Kidney (tissue), 14 donors: ENCODE data around the gene NR6A1. TPM values are rescaled to one million over a fixed set of nuclear protein-coding genes. Genes with fewer than 3 reads are reported as not detected.

Source experiments
- DNase-seq, 5 donors: peaks; one replicate each; pipeline ENCODE4 v3.0.0-alpha.2; 2013 to 2020
- FAIRE-seq: peaks from 2 replicates; lab custom pipeline; 2012; peaks lifted over from hg19 to GRCh38; lab: Jason Lieb, UNC
- H3K27ac ChIP-seq, 2 donors: one replicate each; pipeline ENCODE4 v1.7.0; 2013; ENCODE audit warnings: low read depth in 2 of 2, low read length in 2 of 2, inconsistent platforms in 1 of 2
- H3K27me3 ChIP-seq: one replicate; pipeline ENCODE4 v1.7.1; 2013; ENCODE audit warnings: low read length, inconsistent platforms; ENCODE audit not compliant: control insufficient read depth, insufficient read depth
- H3K36me3 ChIP-seq, 3 donors: one replicate each; pipeline versions ENCODE4 v1.7.0 to v1.7.1; 2013; ENCODE audit warnings: low read length in 3 of 3, control low read depth in 1 of 3, inconsistent platforms in 1 of 3; ENCODE audit not compliant: insufficient read depth in 3 of 3, control insufficient read depth in 2 of 3
- H3K4me1 ChIP-seq, 3 donors: one replicate each; pipeline versions ENCODE4 v1.7.0 to v1.7.1; 2013; ENCODE audit warnings: low read length in 3 of 3, inconsistent platforms in 1 of 3, low read depth in 1 of 3; ENCODE audit not compliant: control insufficient read depth in 2 of 3, insufficient read depth in 2 of 3
- H3K4me3 ChIP-seq, 3 donors: one replicate each; pipeline versions ENCODE4 v1.7.0 to v1.8.1; 2013; ENCODE audit warnings: low read length in 3 of 3, control low read depth in 1 of 3, inconsistent platforms in 1 of 3
- H3K9ac ChIP-seq, 3 donors: one replicate each; pipeline versions ENCODE4 v1.7.0 to v1.7.1; 2013; ENCODE audit warnings: low read length in 3 of 3, control low read depth in 1 of 3, inconsistent platforms in 1 of 3
- H3K9me3 ChIP-seq, 3 donors: one replicate each; pipeline versions ENCODE4 v1.7.0 to v1.7.1; 2013; ENCODE audit warnings: low read length in 3 of 3, control low read depth in 1 of 3, inconsistent platforms in 1 of 3; ENCODE audit not compliant: control insufficient read depth in 2 of 3, insufficient read depth in 1 of 3
- CTCF ChIP-seq: IDR thresholded peaks from 3 replicates; pipeline ENCODE4 v1.5.1; 2012; ENCODE audit warnings: mild to moderate bottlenecking, moderate library complexity, borderline replicate concordance; ENCODE audit not compliant: insufficient read depth; ENCODE audit errors: extremely low read depth
- intact Hi-C: fragments of 100-400 bp; cut with DNase I; formaldehyde crosslinking; loops from one replicate; pipeline ENCODE4 v1.11.1; 2022
- polyA plus RNA-seq: library from polyadenylated mRNA; stranded (reverse); fragments of 350-450 nt; fragmentation: Illumina TruSeq; extraction: RNeasy Lipid Tissue Mini Kit (QIAGEN cat#74804); gene quantifications from one replicate; pipeline ENCODE4 v1.2.3, GENCODE V29; 2014; ENCODE audit warnings: low read depth, low replicate concordance; ENCODE audit not compliant: insufficient read depth
- total RNA-seq: library from RNA; stranded (reverse); fragmentation: NEBNext Ultra II Directional; extraction: Animal tissue kit (Norgen Biotek cat#: 25700); gene quantifications from one replicate; pipeline ENCODE4 v1.2.1, GENCODE V29; 2021
- donor health status: control.
- donor health status: control.
- donor health status: control.
- donor health status: control.
- donor health status: control.
- donor health status: DM: yes; HTN: yes; CAD: no.
- donor health status: Normal renal cell carcinoma (clear cell type).

The NR6A1 gene
- total and polyA plus RNA-seq, 2 donors from 2014 or later, result 1.2 to 3.5 TPM

GRCh38 chr9:124475158-124475867 is 295.8 kb downstream of the NR6A1 start:
- TF ChIP-seq CTCF, result no peak
- no peak overlapping the region for H3K9ac ChIP-seq
- H3K4me3 ChIP-seq, result no peak overlapping the region
- FAIRE-seq, result no peak
- H3K9me3 ChIP-seq, result no peaks in the 10 kb centered on the region
- no peak overlapping the region for H3K27ac ChIP-seq
- intact Hi-C loops, result no loop called here
- H3K36me3 ChIP-seq, result no peaks in the 10 kb centered on the region
- H3K27me3 ChIP-seq, result peaks cover 11% of the 10 kb centered on the region
- H3K4me1 ChIP-seq, result no peaks in the 10 kb centered on the region
- DNase-seq, result no peak

- H3K9me3 ChIP-seq, result no peaks in the 10 kb centered on the region
- no peak for TF ChIP-seq CTCF
- DNase-seq (no peak), FAIRE-seq (no peak)
- H3K27ac ChIP-seq, result no peak overlapping the region
- H3K9ac ChIP-seq, result no peak overlapping the region
- intact Hi-C loops, result no loop called here
- peaks cover 5% of the 10 kb centered on the region for H3K27me3 ChIP-seq
- no peak overlapping the region for H3K4me3 ChIP-seq
- no peaks in the 10 kb centered on the region for H3K36me3 ChIP-seq
- H3K4me1 ChIP-seq, result no peaks in the 10 kb centered on the region
These were observed 297.0 kb downstream of the NR6A1 start for GRCh38 chr9:124474151-124474550.

GRCh38 chr9:124473310-124473709 is 297.8 kb downstream of the NR6A1 start:
- TF ChIP-seq CTCF, result no peak
- no peak for DNase-seq

More at GRCh38 chr9:124473310-124473709, 297.8 kb downstream of the NR6A1 start:
- no peaks in the 10 kb centered on the region for H3K27me3 ChIP-seq
- no peak overlapping the region for H3K9ac ChIP-seq
- no peak for FAIRE-seq
- H3K4me1 ChIP-seq, result no peaks in the 10 kb centered on the region
- intact Hi-C loops, result no loop called here
- no peak overlapping the region for H3K27ac ChIP-seq
- H3K36me3 ChIP-seq, result no peaks in the 10 kb centered on the region
- no peaks in the 10 kb centered on the region for H3K9me3 ChIP-seq
- no peak overlapping the region for H3K4me3 ChIP-seq
